Endothelial cell of umbilical vein (primary cell): Measurements from ENCODE around the gene LGR4.

Experiments used
- EZH2 ChIP-seq: IDR thresholded peaks from 2 replicates; pipeline ENCODE4 v1.6.1; 2012; ENCODE audit warnings: borderline replicate concordance, low read depth, mild to moderate bottlenecking, moderate library complexity, low read length, inconsistent platforms; ENCODE audit not compliant: severe bottlenecking
- POLR2A ChIP-seq: IDR thresholded peaks from 2 replicates; pipeline ENCODE4 v1.6.1; 2012; ENCODE audit warnings: low read depth, mild to moderate bottlenecking, control low read depth, low read length
- TF ChIP-seq, protein P1 (sequence below), 2 donors: IDR thresholded peaks; 1 replicate in 1 of 2; 2 replicates in 1 of 2; pipeline ENCODE4 v1.5.1; 2011; ENCODE audit warnings: low read length in 2 of 2, mild to moderate bottlenecking in 2 of 2, moderate library complexity in 2 of 2, control low read depth in 1 of 2, inconsistent platforms in 1 of 2, low read depth in 1 of 2; ENCODE audit not compliant: insufficient read depth in 1 of 2; ENCODE audit errors: extremely low read depth in 1 of 2

DNA sequence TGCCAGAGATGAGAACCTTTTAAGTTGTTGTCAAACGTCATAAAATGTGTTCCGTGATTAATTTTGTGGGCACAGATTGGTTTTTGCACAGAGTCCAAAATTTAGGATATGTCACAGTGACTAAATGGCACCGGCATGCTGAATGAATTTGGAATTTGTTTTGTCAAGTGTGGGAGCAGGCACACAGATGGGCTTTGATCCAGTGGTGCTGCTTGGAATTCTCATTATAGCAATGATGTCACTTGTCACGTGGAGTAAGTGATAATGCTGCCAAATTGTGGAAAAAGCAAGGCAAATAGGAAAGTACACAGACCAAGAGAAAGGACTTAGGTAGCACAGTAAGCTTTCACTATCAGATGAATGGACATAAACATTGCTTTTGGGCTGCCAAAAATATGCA is 42.0 kb upstream of the LGR4 start:
- TF ChIP-seq, protein P1, sequence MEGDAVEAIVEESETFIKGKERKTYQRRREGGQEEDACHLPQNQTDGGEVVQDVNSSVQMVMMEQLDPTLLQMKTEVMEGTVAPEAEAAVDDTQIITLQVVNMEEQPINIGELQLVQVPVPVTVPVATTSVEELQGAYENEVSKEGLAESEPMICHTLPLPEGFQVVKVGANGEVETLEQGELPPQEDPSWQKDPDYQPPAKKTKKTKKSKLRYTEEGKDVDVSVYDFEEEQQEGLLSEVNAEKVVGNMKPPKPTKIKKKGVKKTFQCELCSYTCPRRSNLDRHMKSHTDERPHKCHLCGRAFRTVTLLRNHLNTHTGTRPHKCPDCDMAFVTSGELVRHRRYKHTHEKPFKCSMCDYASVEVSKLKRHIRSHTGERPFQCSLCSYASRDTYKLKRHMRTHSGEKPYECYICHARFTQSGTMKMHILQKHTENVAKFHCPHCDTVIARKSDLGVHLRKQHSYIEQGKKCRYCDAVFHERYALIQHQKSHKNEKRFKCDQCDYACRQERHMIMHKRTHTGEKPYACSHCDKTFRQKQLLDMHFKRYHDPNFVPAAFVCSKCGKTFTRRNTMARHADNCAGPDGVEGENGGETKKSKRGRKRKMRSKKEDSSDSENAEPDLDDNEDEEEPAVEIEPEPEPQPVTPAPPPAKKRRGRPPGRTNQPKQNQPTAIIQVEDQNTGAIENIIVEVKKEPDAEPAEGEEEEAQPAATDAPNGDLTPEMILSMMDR (IDR thresholded peaks at IDR 0.05; ENCODE audit: extremely low read depth in 1 of 2, insufficient read depth in 1 of 2, low read depth in 1 of 2, low read length in 2 of 2), result no peak
- no peak for TF ChIP-seq POLR2A
- TF ChIP-seq EZH2, result no peak
